NCI-H187 treated with DMSO at 0.1 percent for 48 hours (cell line): ENCODE results near the gene BTBD7.

ENCODE experiments used
- DNase-seq: peaks from one replicate; lab custom pipeline; 2025; lab: John Stamatoyannopoulos, UW

Gene BTBD7

GRCh38 chr14:93302688-93303581, 29.9 kb downstream of the BTBD7 start:
- no peak for DNase-seq

DNA sequence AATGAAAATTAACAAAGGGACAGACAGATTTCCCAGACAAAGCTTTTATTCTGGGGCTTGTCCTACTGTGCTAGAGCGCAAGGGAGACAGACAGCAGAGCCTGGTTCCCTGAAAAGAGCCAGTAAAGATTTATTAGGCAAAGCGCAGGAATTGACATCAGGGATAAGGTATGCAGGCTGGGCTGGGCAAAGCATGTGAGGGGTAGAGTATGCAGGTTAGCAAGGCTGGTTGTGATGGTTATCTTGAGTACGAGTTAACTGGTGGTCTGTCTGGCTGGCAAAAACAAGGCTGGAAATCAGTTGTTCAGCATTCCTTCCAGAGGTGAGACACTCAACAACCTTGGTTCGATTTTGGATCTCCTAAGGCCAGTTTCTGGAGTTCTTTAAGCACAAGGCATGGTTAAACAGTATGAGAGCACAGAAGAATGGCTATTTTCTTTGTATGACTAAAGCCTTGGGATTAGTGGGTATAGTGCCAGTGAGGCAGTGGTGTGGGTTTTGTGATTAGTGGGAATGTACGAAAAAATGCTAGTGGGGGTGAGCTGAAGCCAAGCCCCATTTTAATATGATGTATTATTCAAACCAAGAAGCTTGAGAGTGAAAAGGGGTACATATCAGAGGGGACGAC, 30.9 kb downstream of the BTBD7 start:
- DNase-seq: no peak

- DNase-seq: no peak
These were observed 33.0 kb downstream of the BTBD7 start for GRCh38 chr14:93299866-93300265.

DNA sequence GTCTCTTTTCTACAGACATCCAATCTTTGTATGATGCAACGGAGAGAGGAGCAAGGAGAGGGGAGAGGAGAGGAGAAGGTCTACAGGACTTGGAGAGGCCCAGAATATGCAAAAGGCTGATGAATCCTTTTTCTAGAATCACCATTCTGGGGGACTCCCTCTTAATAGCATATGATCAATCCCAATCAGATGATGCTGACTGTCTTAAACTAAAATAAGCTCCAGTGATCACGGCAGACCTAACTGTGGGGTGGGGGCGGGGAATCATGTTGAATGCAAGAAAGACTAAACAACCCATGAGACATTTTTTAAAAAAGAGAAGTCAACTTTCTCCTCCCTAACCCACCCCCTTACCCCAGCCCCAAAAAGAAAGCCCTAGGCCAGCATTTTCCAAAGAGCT, 33.4 kb downstream of the BTBD7 start:
- DNase-seq: no peak

- DNase-seq: no peak
These were observed 37.2 kb downstream of the BTBD7 start for GRCh38 chr14:93295541-93296220.

- no peak for DNase-seq
These were observed 46.5 kb downstream of the BTBD7 start for GRCh38 chr14:93286212-93286890.

GRCh38 chr14:93285044-93285443, 47.8 kb downstream of the BTBD7 start:
- DNase-seq: no peak

DNA sequence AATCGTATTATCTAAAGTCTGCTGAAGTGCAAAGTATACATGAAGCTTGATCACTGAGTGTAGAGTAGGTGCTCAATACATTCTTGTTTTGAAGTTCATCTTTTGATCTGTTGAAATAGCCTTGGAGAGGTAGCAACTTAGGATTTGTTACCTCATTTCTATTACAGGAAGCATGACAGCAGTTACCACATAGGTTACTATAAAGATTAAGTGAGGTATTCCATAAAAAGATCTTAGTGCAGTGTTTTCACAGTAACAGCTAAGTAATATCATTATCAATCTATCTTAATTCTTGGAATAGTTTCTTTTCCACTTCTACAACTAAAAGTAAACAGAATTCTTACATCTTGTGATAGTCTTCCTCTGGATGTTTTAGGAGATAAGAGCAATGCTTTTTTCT, 50.9 kb downstream of the BTBD7 start:
- no peak for DNase-seq

DNA sequence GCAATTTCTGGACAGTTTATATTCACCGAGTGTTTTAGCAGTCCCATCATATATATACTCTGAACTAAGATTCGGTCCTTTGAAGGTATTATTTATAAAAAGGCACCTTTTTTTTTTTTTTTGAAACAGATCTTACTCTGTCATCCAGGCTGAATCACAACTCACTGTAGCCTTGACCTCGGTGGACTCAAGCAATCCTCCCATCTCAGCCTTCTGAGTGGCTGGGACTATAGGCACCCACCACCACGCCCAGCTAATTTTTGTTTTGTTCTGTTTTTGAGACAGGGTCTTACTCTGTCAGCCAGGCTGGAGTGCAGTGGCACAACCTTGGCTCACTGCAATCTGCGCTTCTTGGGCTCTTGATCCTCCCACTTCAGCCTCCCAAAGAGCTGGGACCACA, 52.1 kb downstream of the BTBD7 start:
- DNase-seq: no peak

GRCh38 chr14:93276031-93276716, 56.7 kb downstream of the BTBD7 start:
- no peak for DNase-seq

DNA sequence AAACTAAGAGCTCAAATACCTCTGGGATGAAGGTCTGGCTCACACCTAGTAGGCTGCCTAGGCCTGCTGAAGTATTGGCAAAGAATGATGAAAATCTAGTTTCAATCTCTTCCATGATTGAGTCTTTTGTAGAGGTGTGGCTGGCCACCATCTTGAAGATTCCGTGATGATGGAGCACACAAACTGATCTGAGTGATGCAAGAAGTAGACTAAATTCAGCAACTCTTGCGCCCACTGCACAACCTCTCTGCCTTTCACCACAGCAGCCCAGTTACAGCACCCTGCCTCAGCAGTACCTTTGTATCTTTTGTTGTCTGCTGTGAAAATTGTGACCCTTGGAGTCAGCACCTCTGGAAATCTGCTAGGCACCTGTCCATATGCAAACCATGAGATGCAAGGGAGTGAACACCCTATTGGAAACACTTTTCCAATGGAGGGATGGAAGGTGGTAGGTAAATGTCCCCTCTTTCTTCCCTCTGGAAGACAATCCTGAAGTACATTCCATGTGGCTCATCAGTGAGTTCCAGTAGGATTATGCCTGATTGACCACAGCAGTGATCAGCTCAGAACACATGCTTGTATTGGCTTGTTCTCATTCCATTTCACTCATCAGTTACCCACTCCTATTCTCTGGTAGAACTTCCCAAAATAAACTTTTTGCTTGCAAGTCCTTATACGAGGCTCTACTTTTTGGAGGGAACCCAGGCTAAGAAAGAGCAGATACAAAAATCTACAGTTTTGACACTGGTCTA, 58.6 kb downstream of the BTBD7 start:
- DNase-seq: no peak

DNA sequence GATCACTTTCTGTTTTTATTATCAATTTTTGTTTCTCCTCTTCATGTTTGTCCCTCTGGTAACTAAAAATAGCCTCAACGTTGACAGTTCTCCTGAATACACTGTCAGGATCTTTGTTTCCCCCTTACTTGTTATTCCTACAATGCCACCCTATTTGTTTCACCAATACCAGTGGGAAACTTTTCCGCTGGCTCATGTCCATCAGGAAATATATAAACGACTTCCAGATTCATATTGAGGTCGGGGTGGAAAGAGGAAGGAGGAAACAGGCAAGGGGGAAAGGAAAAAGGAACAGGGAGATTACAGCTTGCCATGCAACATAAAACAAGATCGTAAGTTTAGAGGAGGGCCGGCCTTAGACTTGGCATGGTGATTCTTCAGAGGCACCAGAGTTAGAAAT, 61.7 kb downstream of the BTBD7 start:
- DNase-seq: no peak

GRCh38 chr14:93269341-93270068, 63.3 kb downstream of the BTBD7 start:
- DNase-seq: no peak

GRCh38 chr14:93268406-93268805, 64.4 kb downstream of the BTBD7 start:
- DNase-seq: no peak

DNA sequence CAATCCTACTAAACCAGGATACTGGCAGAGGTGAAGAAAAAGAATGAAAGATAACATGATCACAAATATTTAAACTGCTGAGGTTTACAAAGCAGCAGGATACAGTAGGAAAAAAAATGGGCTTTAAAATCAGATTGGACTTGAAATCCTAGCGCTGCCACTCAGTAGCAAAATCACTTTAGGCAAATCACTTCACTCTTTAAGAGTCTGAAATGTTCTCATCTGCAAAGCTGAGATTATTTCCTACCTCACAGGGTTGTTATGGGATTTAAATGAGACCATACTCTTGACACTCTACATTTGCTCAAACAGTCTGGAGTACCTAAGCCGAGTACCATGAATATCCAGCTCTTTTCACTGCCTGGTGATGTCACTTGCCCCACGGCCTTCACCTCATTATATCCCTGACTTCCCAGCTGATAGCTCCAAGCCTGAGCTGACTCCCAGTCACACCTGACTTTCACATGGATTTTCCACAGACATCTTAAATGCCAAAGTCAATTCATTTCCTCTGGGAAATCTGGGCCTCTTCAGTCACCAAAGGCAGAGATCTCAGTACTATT, 65.6 kb downstream of the BTBD7 start:
- DNase-seq: no peak

DNA sequence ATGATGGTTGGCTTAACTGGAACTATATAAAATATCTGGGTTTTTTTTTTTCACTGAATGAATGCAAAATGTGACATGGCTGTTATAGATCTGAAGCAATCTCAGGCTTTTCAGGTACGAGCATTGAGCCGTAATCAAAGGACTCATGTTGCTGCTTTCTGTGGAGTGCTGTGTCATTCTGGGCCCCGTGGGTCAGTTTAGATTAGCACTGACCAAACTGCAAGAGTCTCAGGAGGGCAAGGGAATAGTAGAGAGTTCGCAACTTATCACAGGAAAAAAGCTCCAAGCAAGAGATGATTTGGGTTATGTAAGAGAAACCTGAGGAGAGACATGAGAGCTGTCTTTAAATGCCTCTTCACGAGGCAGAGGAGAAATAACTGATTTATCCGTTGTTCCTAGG, 66.7 kb downstream of the BTBD7 start:
- no peak for DNase-seq

GRCh38 chr14:93263416-93263815, 69.4 kb downstream of the BTBD7 start:
- no peak for DNase-seq

DNA sequence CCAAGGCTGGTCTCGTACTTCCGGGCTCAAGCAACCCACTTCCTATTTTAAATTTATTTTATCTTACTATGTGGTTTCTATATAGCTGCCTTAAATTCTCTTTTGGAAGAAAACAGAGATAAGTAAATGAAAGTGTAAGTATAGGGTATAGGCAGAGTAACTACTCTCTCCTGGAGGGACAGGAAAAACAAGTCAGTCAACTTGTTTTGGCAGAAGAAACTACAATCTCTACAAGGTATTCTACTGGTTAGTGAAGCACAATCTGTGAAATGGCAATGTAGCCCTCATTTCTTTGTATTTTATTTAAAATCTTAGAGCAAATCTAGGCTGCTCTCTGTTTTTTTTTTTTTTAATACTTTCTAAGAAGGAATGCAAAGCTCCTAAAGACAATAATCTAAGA, 70.4 kb downstream of the BTBD7 start:
- DNase-seq: no peak

GRCh38 chr14:93249128-93249831, 83.6 kb downstream of the BTBD7 start:
- no peak for DNase-seq
